ENCODE measurements around the gene ERGIC1.
"Not testable (repeated sequence)": the region's sequence is repeated elsewhere in the genome, so short reads cannot be mapped to it uniquely, and the experiment has no call there.

Gene ERGIC1

GRCh38 chr5:172801179-172801671 is 32.8 kb upstream of the ERGIC1 start:
- DNase-seq: no peak

GRCh38 chr5:172802112-172802511 is 31.9 kb upstream of the ERGIC1 start:
- DNase-seq: no peak

- no peak for DNase-seq
Measured at GRCh38 chr5:172802567-172803176, 31.4 kb upstream of the ERGIC1 start.

GRCh38 chr5:172805018-172805683 is 28.9 kb upstream of the ERGIC1 start:
- no peak for DNase-seq

GRCh38 chr5:172805736-172806255 is 28.3 kb upstream of the ERGIC1 start:
- no peak for DNase-seq

GRCh38 chr5:172806897-172807672 is 27.0 kb upstream of the ERGIC1 start:
- DNase-seq: no peak

GRCh38 chr5:172807766-172808311 is 26.2 kb upstream of the ERGIC1 start:
- DNase-seq: no peak

- DNase-seq: no peak
Measured at GRCh38 chr5:172809774-172810173, 24.3 kb upstream of the ERGIC1 start.

GRCh38 chr5:172810996-172811395 is 23.1 kb upstream of the ERGIC1 start:
- not testable (repeated sequence) for DNase-seq

GRCh38 chr5:172815631-172816030 is 18.4 kb upstream of the ERGIC1 start:
- no peak for DNase-seq

- no peak for DNase-seq
Measured at GRCh38 chr5:172816925-172817562, 17.0 kb upstream of the ERGIC1 start.

- no peak for DNase-seq
Measured at GRCh38 chr5:172817664-172818063, 16.4 kb upstream of the ERGIC1 start.

- DNase-seq: no peak
Measured at GRCh38 chr5:172818081-172818480, 16.0 kb upstream of the ERGIC1 start.

- no peak for DNase-seq
Measured at GRCh38 chr5:172819569-172819968, 14.5 kb upstream of the ERGIC1 start.

- DNase-seq: no peak
Measured at GRCh38 chr5:172820046-172820767, 13.8 kb upstream of the ERGIC1 start.

- DNase-seq: no peak
Measured at GRCh38 chr5:172821340-172821985, 12.6 kb upstream of the ERGIC1 start.

GRCh38 chr5:172823840-172824362 is 10.2 kb upstream of the ERGIC1 start:
- DNase-seq: no peak

- no peak for DNase-seq
Measured at GRCh38 chr5:172825610-172826204, 8.3 kb upstream of the ERGIC1 start.

GRCh38 chr5:172827841-172828240 is 6.2 kb upstream of the ERGIC1 start:
- DNase-seq: no peak

- no peak for DNase-seq
Measured at GRCh38 chr5:172828911-172829431, 5.1 kb upstream of the ERGIC1 start.

Measured in DMS79 (cell line).